Measurements from ENCODE around the gene IQCK.

GRCh38 chr16:19769239-19769638, 51.2 kb downstream of the IQCK start:
- no peak for TF ChIP-seq POLR2AphosphoS5 (IDR thresholded peaks at IDR 0.05)
- no peak for TF ChIP-seq POLR2A (IDR thresholded peaks at IDR 0.05)
